8988T (cell line): ENCODE measurements around the gene CDC14A.
"Not testable (repeated sequence)": the region's sequence is repeated elsewhere in the genome, so short reads cannot be mapped to it uniquely, and the experiment has no call there.

ENCODE experiments used
- DNase-seq: peaks from one replicate; pipeline ENCODE4 v3.0.0; 2011

The CDC14A gene

GRCh38 chr1:100407390-100407789 is 55.1 kb downstream of the CDC14A start:
- DNase-seq, result not testable (repeated sequence)

GRCh38 chr1:100411019-100411418 is 58.7 kb downstream of the CDC14A start:
- no peak for DNase-seq

GRCh38 chr1:100411574-100411973 is 59.3 kb downstream of the CDC14A start:
- DNase-seq, result no peak

- DNase-seq, result no peak
These were observed 60.7 kb downstream of the CDC14A start for GRCh38 chr1:100413035-100413434.

GRCh38 chr1:100414693-100415497 is 62.6 kb downstream of the CDC14A start:
- DNase-seq, result no peak

GRCh38 chr1:100415498-100415778 is 63.1 kb downstream of the CDC14A start:
- no peak for DNase-seq

GRCh38 chr1:100419072-100419471 is 66.8 kb downstream of the CDC14A start:
- DNase-seq, result no peak

- no peak for DNase-seq
These were observed 69.8 kb downstream of the CDC14A start for GRCh38 chr1:100422065-100422464.

- no peak for DNase-seq
These were observed 71.6 kb downstream of the CDC14A start for GRCh38 chr1:100423832-100424337.

- DNase-seq, result no peak
These were observed 75.9 kb downstream of the CDC14A start for GRCh38 chr1:100428160-100428559.

GRCh38 chr1:100430325-100430756 is 78.0 kb downstream of the CDC14A start:
- no peak for DNase-seq

- DNase-seq, result no peak
These were observed 79.6 kb downstream of the CDC14A start for GRCh38 chr1:100431954-100432353.

- DNase-seq, result no peak
These were observed 81.3 kb downstream of the CDC14A start for GRCh38 chr1:100433563-100433962.

- DNase-seq, result no peak
These were observed 82.5 kb downstream of the CDC14A start for GRCh38 chr1:100434831-100435230.

GRCh38 chr1:100438375-100438774 is 86.1 kb downstream of the CDC14A start:
- no peak for DNase-seq

- DNase-seq, result no peak
These were observed 86.5 kb downstream of the CDC14A start for GRCh38 chr1:100438789-100439188.

- DNase-seq, result no peak
These were observed 87.9 kb downstream of the CDC14A start for GRCh38 chr1:100440075-100440809.

- no peak for DNase-seq
These were observed 88.8 kb downstream of the CDC14A start for GRCh38 chr1:100441146-100441545.

GRCh38 chr1:100441651-100442050 is 89.3 kb downstream of the CDC14A start:
- no peak for DNase-seq

- no peak for DNase-seq
These were observed 91.7 kb downstream of the CDC14A start for GRCh38 chr1:100443811-100444571.

GRCh38 chr1:100445565-100445964 is 93.3 kb downstream of the CDC14A start:
- no peak for DNase-seq

- DNase-seq, result no peak
These were observed 96.1 kb downstream of the CDC14A start for GRCh38 chr1:100448366-100448765.

GRCh38 chr1:100449477-100449876 is 97.2 kb downstream of the CDC14A start:
- no peak for DNase-seq

- DNase-seq, result no peak
These were observed 100.3 kb downstream of the CDC14A start for GRCh38 chr1:100452641-100453040.
